Loucy (cell line): Measurements from ENCODE around the gene CCK.

ENCODE experiments used
- H2AFZ ChIP-seq: fragments of 200-600 bp; sonication (generic); 2 replicates; pipeline ENCODE4 v1.6.0; 2016; ENCODE audit warnings: antibody characterized with exemption, mild to moderate bottlenecking, low read length, moderate library complexity
- H3F3A ChIP-seq: fragments of 200-600 bp; 2 replicates; pipeline ENCODE4 v1.6.0; 2016; ENCODE audit warnings: antibody characterized with exemption, low read depth, mild to moderate bottlenecking
- H3K27me3 ChIP-seq: fragments of 200-600 bp; sonication (generic); 2 replicates; pipeline ENCODE4 v1.6.1; 2014; ENCODE audit warnings: low read length, mild to moderate bottlenecking; ENCODE audit not compliant: insufficient read depth, poor library complexity, severe bottlenecking
- H3K36me3 ChIP-seq: fragments of 200-600 bp; sonication (generic); 2 replicates; pipeline ENCODE4 v1.6.1; 2016; ENCODE audit warnings: low read length; ENCODE audit not compliant: insufficient read depth
- H3K4me1 ChIP-seq: fragments of 200-600 bp; sonication (generic); 2 replicates; pipeline ENCODE4 v1.5.1; 2014; ENCODE audit warnings: low read length, mild to moderate bottlenecking; ENCODE audit not compliant: insufficient read depth, poor library complexity, severe bottlenecking
- H3K4me2 ChIP-seq: fragments of 200-600 bp; sonication (generic); 2 replicates; pipeline ENCODE4 v1.6.0; 2014; ENCODE audit warnings: antibody characterized with exemption, low read length, low read depth, mild to moderate bottlenecking; ENCODE audit not compliant: poor library complexity, severe bottlenecking
- H3K4me3 ChIP-seq: fragments of 200-600 bp; sonication (generic); 2 replicates; pipeline ENCODE4 v1.5.1; 2014; ENCODE audit warnings: low read length, mild to moderate bottlenecking, mixed read lengths; ENCODE audit not compliant: poor library complexity, severe bottlenecking
- H3K79me2 ChIP-seq: fragments of 200-600 bp; sonication (generic); 2 replicates; pipeline ENCODE4 v1.6.1; 2014; ENCODE audit warnings: low read length; ENCODE audit not compliant: insufficient read depth
- H3K9ac ChIP-seq: fragments of 200-600 bp; sonication (generic); 2 replicates; pipeline ENCODE4 v1.6.0; 2014; ENCODE audit warnings: mild to moderate bottlenecking, low read depth, low read length, moderate library complexity; ENCODE audit not compliant: poor library complexity, severe bottlenecking
- H3K9me2 ChIP-seq: fragments of 200-600 bp; sonication (generic); replicated peaks from 2 replicates; pipeline ENCODE4 v1.6.1; 2016; ENCODE audit warnings: low read depth, low read length, mixed read lengths
- H3K9me3 ChIP-seq: fragments of 200-600 bp; sonication (generic); 2 replicates; pipeline ENCODE4 v1.6.1; 2014; ENCODE audit warnings: mild to moderate bottlenecking, antibody characterized with exemption, low read length, low read depth; ENCODE audit not compliant: insufficient read depth
- H4K20me1 ChIP-seq: fragments of 200-600 bp; sonication (generic); 2 replicates; pipeline ENCODE4 v1.6.0; 2014; ENCODE audit warnings: antibody characterized with exemption, low read length, mild to moderate bottlenecking; ENCODE audit not compliant: insufficient read depth, poor library complexity, severe bottlenecking
- EZH2phosphoT487 ChIP-seq: fragments of 200-600 bp; IDR thresholded peaks from 2 replicates; pipeline ENCODE4 v1.6.1; 2018; ENCODE audit warnings: antibody characterized with exemption, mild to moderate bottlenecking, moderate library complexity, borderline replicate concordance
- TF ChIP-seq, protein P1 (sequence below): fragments of 200-600 bp; sonication (generic); conservative IDR thresholded peaks from 2 replicates; pipeline ENCODE4 v1.5.1; 2014; ENCODE audit warnings: mild to moderate bottlenecking, antibody characterized with exemption, low read length

The CCK gene, protein sequence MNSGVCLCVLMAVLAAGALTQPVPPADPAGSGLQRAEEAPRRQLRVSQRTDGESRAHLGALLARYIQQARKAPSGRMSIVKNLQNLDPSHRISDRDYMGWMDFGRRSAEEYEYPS

GRCh38 chr3:42266085-42266484, at the start of gene CCK:
TSS of gene CCK (minus strand) at chr3:42266185. CDS start at chr3:42263630, 2,555 bp downstream.
- no peaks in the 10 kb centered on the region for H3K36me3 ChIP-seq
- TF ChIP-seq, protein P1, sequence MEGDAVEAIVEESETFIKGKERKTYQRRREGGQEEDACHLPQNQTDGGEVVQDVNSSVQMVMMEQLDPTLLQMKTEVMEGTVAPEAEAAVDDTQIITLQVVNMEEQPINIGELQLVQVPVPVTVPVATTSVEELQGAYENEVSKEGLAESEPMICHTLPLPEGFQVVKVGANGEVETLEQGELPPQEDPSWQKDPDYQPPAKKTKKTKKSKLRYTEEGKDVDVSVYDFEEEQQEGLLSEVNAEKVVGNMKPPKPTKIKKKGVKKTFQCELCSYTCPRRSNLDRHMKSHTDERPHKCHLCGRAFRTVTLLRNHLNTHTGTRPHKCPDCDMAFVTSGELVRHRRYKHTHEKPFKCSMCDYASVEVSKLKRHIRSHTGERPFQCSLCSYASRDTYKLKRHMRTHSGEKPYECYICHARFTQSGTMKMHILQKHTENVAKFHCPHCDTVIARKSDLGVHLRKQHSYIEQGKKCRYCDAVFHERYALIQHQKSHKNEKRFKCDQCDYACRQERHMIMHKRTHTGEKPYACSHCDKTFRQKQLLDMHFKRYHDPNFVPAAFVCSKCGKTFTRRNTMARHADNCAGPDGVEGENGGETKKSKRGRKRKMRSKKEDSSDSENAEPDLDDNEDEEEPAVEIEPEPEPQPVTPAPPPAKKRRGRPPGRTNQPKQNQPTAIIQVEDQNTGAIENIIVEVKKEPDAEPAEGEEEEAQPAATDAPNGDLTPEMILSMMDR = no peak
- no peak for TF ChIP-seq EZH2phosphoT487
- H3K9me3 ChIP-seq = 0 out of 2 replicates have a peak, but pooled peaks cover 3% of the 10 kb centered on the region
- no peak within 1 kb of the TSS for H3K9ac ChIP-seq
- H3K27me3 ChIP-seq = no peaks in the 10 kb centered on the region
- H2AFZ ChIP-seq = no peak within 1 kb of the TSS
- H3K79me2 ChIP-seq = no peaks in the 10 kb centered on the region
- H3F3A ChIP-seq = no peaks in the 10 kb centered on the region
- H3K4me3 ChIP-seq = no peak within 1 kb of the TSS
- no peaks in the 10 kb centered on the region for H3K4me1 ChIP-seq
- no peaks in the 10 kb centered on the region for H4K20me1 ChIP-seq
- H3K9me2 ChIP-seq = no peaks in the 10 kb centered on the region
- H3K4me2 ChIP-seq = no peak within 1 kb of the TSS

GRCh38 chr3:42314411-42314810, 48.4 kb upstream of the CCK start:
- H3K9me3 ChIP-seq = peaks cover 4% of the 10 kb centered on the region; the same call in 1 of the 2 replicates
- H3K27me3 ChIP-seq = no peaks in the 10 kb centered on the region
- H3K4me1 ChIP-seq = no peaks in the 10 kb centered on the region
- no peak overlapping the region for H3K4me2 ChIP-seq
- no peaks in the 10 kb centered on the region for H3K9me2 ChIP-seq
- no peaks in the 10 kb centered on the region for H3K36me3 ChIP-seq
- no peaks in the 10 kb centered on the region for H4K20me1 ChIP-seq
- TF ChIP-seq, protein P1 = no peak
- no peak for TF ChIP-seq EZH2phosphoT487
- no peak overlapping the region for H3K9ac ChIP-seq
- no peak overlapping the region for H2AFZ ChIP-seq
- no peak overlapping the region for H3K4me3 ChIP-seq
- no peaks in the 10 kb centered on the region for H3K79me2 ChIP-seq
- no peaks in the 10 kb centered on the region for H3F3A ChIP-seq

DNA sequence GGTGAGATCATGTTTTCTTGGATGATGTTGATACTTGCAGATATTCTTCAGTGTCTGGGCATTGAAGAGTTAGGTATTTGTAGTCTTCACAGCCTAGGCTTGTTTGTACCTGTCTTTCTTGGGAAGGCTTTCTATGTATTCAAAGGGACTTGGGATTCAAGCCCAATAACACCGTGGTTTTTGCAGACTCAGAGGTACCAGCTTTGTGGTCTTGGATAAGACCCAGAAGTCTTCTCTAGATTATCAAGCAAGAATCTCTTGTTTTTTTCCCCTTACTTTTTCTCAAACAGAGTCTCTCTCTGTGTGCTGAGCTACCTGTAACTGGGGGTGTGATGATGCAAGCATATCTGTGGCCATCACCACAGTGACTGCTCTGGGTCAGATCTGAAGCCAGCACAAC, 42.7 kb upstream of the CCK start:
- TF ChIP-seq, protein P1 = no peak
- TF ChIP-seq EZH2phosphoT487 = no peak
- Histone ChIP-seq H3K4me3 (no peak overlapping the region), H3F3A (no peaks in the 10 kb centered on the region), H3K4me2 (no peak overlapping the region), H3K9me2 (no peaks in the 10 kb centered on the region), H3K4me1 (no peaks in the 10 kb centered on the region), H2AFZ (no peak overlapping the region), H3K36me3 (no peaks in the 10 kb centered on the region), H3K9ac (no peak overlapping the region), H3K27me3 (no peaks in the 10 kb centered on the region), H4K20me1 (no peaks in the 10 kb centered on the region), H3K79me2 (no peaks in the 10 kb centered on the region), H3K9me3 (0 out of 2 replicates have a peak, but pooled peaks cover 4% of the 10 kb centered on the region)
